Inflammatory macrophage treated with lipopolysaccharide for 1 hour (primary cell): Measurements from ENCODE around the gene PLA2G3.

Experiments
- DNase-seq, 2 donors: peaks; one replicate each; pipeline ENCODE4 v3.0.0-alpha.2; 2020 to 2022

PLA2G3 gene

GRCh38 chr22:31144223-31144622, 3.9 kb upstream of the PLA2G3 start:
- DNase-seq, result no peak

- no peak for DNase-seq
Measured at GRCh38 chr22:31143537-31143936, 3.2 kb upstream of the PLA2G3 start.

GRCh38 chr22:31143038-31143437, 2.7 kb upstream of the PLA2G3 start:
- no peak for DNase-seq

- DNase-seq, result no peak
Measured at GRCh38 chr22:31142285-31142684, 2.0 kb upstream of the PLA2G3 start.

- no peak for DNase-seq
Measured at GRCh38 chr22:31141551-31141950, 1.2 kb upstream of the PLA2G3 start.

- DNase-seq, result no peak
Measured at GRCh38 chr22:31140746-31141145, 438 bp upstream of the PLA2G3 start.

GRCh38 chr22:31139066-31139465, 1.2 kb downstream of the PLA2G3 start:
- DNase-seq, result no peak

- no peak for DNase-seq
Measured at GRCh38 chr22:31138126-31138525, 2.2 kb downstream of the PLA2G3 start.

- no peak for DNase-seq
Measured at GRCh38 chr22:31137721-31138120, 2.6 kb downstream of the PLA2G3 start.

- DNase-seq, result no peak
Measured at GRCh38 chr22:31136711-31137110, 3.6 kb downstream of the PLA2G3 start.

GRCh38 chr22:31136155-31136554, 4.2 kb downstream of the PLA2G3 start:
- DNase-seq, result no peak

GRCh38 chr22:31135706-31136105, 4.6 kb downstream of the PLA2G3 start:
- no peak for DNase-seq

- DNase-seq, result no peak
Measured at GRCh38 chr22:31134688-31135087, 5.6 kb downstream of the PLA2G3 start.

- DNase-seq, result no peak
Measured at GRCh38 chr22:31133911-31134310, 6.4 kb downstream of the PLA2G3 start.

GRCh38 chr22:31130873-31131272, 9.4 kb downstream of the PLA2G3 start:
- DNase-seq, result no peak

GRCh38 chr22:31128156-31128555, 12.2 kb downstream of the PLA2G3 start:
- no peak for DNase-seq

- peak in 1 of 2 donors; percentile 6 for DNase-seq
Measured at GRCh38 chr22:31127181-31127772, 13.0 kb downstream of the PLA2G3 start.

- no peak for DNase-seq
Measured at GRCh38 chr22:31126869-31127175, 13.5 kb downstream of the PLA2G3 start.

- DNase-seq, result no peak
Measured at GRCh38 chr22:31126128-31126868, 14.0 kb downstream of the PLA2G3 start.

- DNase-seq, result no peak
Measured at GRCh38 chr22:31125521-31126117, 14.7 kb downstream of the PLA2G3 start.

- no peak for DNase-seq
Measured at GRCh38 chr22:31124811-31125465, 15.4 kb downstream of the PLA2G3 start.

GRCh38 chr22:31124290-31124689, 16.0 kb downstream of the PLA2G3 start:
- no peak for DNase-seq

- DNase-seq, result no peak
Measured at GRCh38 chr22:31123292-31123602, 17.1 kb downstream of the PLA2G3 start.
